Measurements from ENCODE around the gene SWAP70. TPM values are rescaled to one million over a fixed set of nuclear protein-coding genes. Genes with fewer than 3 reads are reported as not detected.
"Not testable (repeated sequence)": the region's sequence is repeated elsewhere in the genome, so short reads cannot be mapped to it uniquely, and the experiment has no call there.

SWAP70 gene
- total RNA-seq, 1 experiment from 2014 or later = 21.1 TPM

- Histone ChIP-seq H3K4me3 (ENCODE audit: low read depth, low read length, poor library complexity, severe bottlenecking) (no peak overlapping the region), H3K36me3 (ENCODE audit: insufficient read depth, low read length, poor library complexity, severe bottlenecking) (no peaks in the 10 kb centered on the region), H3K9me3 (ENCODE audit: low read depth, low read length, poor library complexity, severe bottlenecking) (no peaks in the 10 kb centered on the region), H3K27me3 (replicated peaks; ENCODE audit: insufficient read depth, low read depth, low read length, poor library complexity) (no peaks in the 10 kb centered on the region), H3K4me1 (ENCODE audit: insufficient read depth, low read length, poor library complexity, severe bottlenecking) (peaks cover 11% of the 10 kb centered on the region), H3K27ac (ENCODE audit: low read depth, low read length, poor library complexity, severe bottlenecking) (no peak overlapping the region)
- no peak for DNase-seq (ENCODE audit: low spot score)
- TF ChIP-seq EZH2 (IDR thresholded peaks at IDR 0.05; ENCODE audit: borderline replicate concordance, low read depth, low read length, poor library complexity, severe bottlenecking) (no peak), CTCF (conservative IDR thresholded peaks at IDR 0.05; ENCODE audit: low read depth, low read length) (no peak)
- intact Hi-C loops (cut with micrococcal nuclease; ENCODE audit: unreplicated experiment) = no loop called here
- ChIA-PET CTCF (no interaction called here), POLR2A (ENCODE audit: low non-redundant PET) (no interaction called here)
- BruUV-seq (replicated peaks) = no TSS peak
Observed at GRCh38 chr11:9704037-9704436, 40.2 kb downstream of the SWAP70 start.

GRCh38 chr11:9704620-9705019 is 40.7 kb downstream of the SWAP70 start:
- H3K4me1 ChIP-seq (ENCODE audit: insufficient read depth, low read length, poor library complexity, severe bottlenecking) = peaks cover 11% of the 10 kb centered on the region
- no TSS peak for BruUV-seq (replicated peaks)
- H3K27ac ChIP-seq (ENCODE audit: low read depth, low read length, poor library complexity, severe bottlenecking) = no peak overlapping the region
- CTCF ChIA-PET = no interaction called here
- POLR2A ChIA-PET (ENCODE audit: low non-redundant PET) = no interaction called here
- intact Hi-C loops (cut with micrococcal nuclease; ENCODE audit: unreplicated experiment) = no loop called here
- H3K27me3 ChIP-seq (replicated peaks; ENCODE audit: insufficient read depth, low read depth, low read length, poor library complexity) = no peaks in the 10 kb centered on the region
- H3K36me3 ChIP-seq (ENCODE audit: insufficient read depth, low read length, poor library complexity, severe bottlenecking) = no peaks in the 10 kb centered on the region
- no peak for TF ChIP-seq EZH2 (IDR thresholded peaks at IDR 0.05; ENCODE audit: borderline replicate concordance, low read depth, low read length, poor library complexity, severe bottlenecking)
- DNase-seq (ENCODE audit: low spot score) = no peak
- no peak overlapping the region for H3K4me3 ChIP-seq (ENCODE audit: low read depth, low read length, poor library complexity, severe bottlenecking)
- H3K9me3 ChIP-seq (ENCODE audit: low read depth, low read length, poor library complexity, severe bottlenecking) = no peaks in the 10 kb centered on the region

GRCh38 chr11:9705361-9705760 is 41.5 kb downstream of the SWAP70 start:
- H3K4me1 ChIP-seq (ENCODE audit: insufficient read depth, low read length, poor library complexity, severe bottlenecking) = peaks cover 11% of the 10 kb centered on the region
- DNase-seq (ENCODE audit: low spot score); H3K4me3 ChIP-seq (ENCODE audit: low read depth, low read length, poor library complexity, severe bottlenecking); POLR2A ChIA-PET (ENCODE audit: low non-redundant PET); H3K27me3 ChIP-seq (replicated peaks; ENCODE audit: insufficient read depth, low read depth, low read length, poor library complexity); CTCF ChIA-PET; H3K27ac ChIP-seq (ENCODE audit: low read depth, low read length, poor library complexity, severe bottlenecking); intact Hi-C loops (cut with micrococcal nuclease; ENCODE audit: unreplicated experiment); H3K36me3 ChIP-seq (ENCODE audit: insufficient read depth, low read length, poor library complexity, severe bottlenecking); H3K9me3 ChIP-seq (ENCODE audit: low read depth, low read length, poor library complexity, severe bottlenecking); BruUV-seq (replicated peaks): not testable (repeated sequence)

- H3K36me3 ChIP-seq (ENCODE audit: insufficient read depth, low read length, poor library complexity, severe bottlenecking) = no peaks in the 10 kb centered on the region
- intact Hi-C loops (cut with micrococcal nuclease; ENCODE audit: unreplicated experiment) = no loop called here
- no peak overlapping the region for H3K27ac ChIP-seq (ENCODE audit: low read depth, low read length, poor library complexity, severe bottlenecking)
- H3K4me3 ChIP-seq (ENCODE audit: low read depth, low read length, poor library complexity, severe bottlenecking) = no peak overlapping the region
- DNase-seq (ENCODE audit: low spot score) = no peak
- CTCF ChIA-PET = no interaction called here
- no TSS peak for BruUV-seq (replicated peaks)
- H3K27me3 ChIP-seq (replicated peaks; ENCODE audit: insufficient read depth, low read depth, low read length, poor library complexity) = no peaks in the 10 kb centered on the region
- TF ChIP-seq CTCF (conservative IDR thresholded peaks at IDR 0.05; ENCODE audit: low read depth, low read length) (no peak), EZH2 (IDR thresholded peaks at IDR 0.05; ENCODE audit: borderline replicate concordance, low read depth, low read length, poor library complexity, severe bottlenecking) (no peak)
- H3K9me3 ChIP-seq (ENCODE audit: low read depth, low read length, poor library complexity, severe bottlenecking) = no peaks in the 10 kb centered on the region
- no peaks in the 10 kb centered on the region for H3K4me1 ChIP-seq (ENCODE audit: insufficient read depth, low read length, poor library complexity, severe bottlenecking)
- POLR2A ChIA-PET (ENCODE audit: low non-redundant PET) = no interaction called here
Observed at GRCh38 chr11:9708544-9708943, 44.7 kb downstream of the SWAP70 start.
